PC-3 (cell line): ENCODE measurements around the gene USP38. TPM values are rescaled to one million over a fixed set of nuclear protein-coding genes. Genes with fewer than 3 reads are reported as not detected.

Experiments used
- ATAC-seq: fragments of 200-7000 bp; cut with Tn5 transposase; 2 replicates; pipeline ENCODE4 v1.9.1; 2020; ENCODE audit warnings: mild to moderate bottlenecking, moderate library complexity
- BruUV-seq: library from RNA; stranded (reverse); fragments of 400-500 nt; replicated peaks from 2 replicates; lab custom pipeline; 2021; lab: Mats Ljungman, UMichigan
- CTCF ChIA-PET: fragments of 300-600 bp; sonication (Branson Sonifier 250); formaldehyde crosslinking; loops from one replicate; lab custom pipeline; 2022; ENCODE audit warnings: antibody characterized with exemption; lab: Charles Lee
- POLR2A ChIA-PET: fragments of 300-600 bp; sonication (Branson Sonifier 250); formaldehyde crosslinking; loops from one replicate; lab custom pipeline; 2022; ENCODE audit warnings: antibody characterized with exemption; ENCODE audit not compliant: unreplicated experiment; lab: Charles Lee
- DNase-seq: peaks from one replicate; pipeline ENCODE4 v3.0.0-alpha.2; 2015
- H2AFZ ChIP-seq: fragments of 300-600 bp; sonication (generic); 2 replicates; pipeline ENCODE4 v1.6.0; 2016; ENCODE audit warnings: antibody characterized with exemption, low read length
- H3F3A ChIP-seq: fragments of 300-600 bp; sonication (generic); one replicate; pipeline ENCODE4 v1.6.0; 2017; ENCODE audit warnings: antibody characterized with exemption, low read length, control low read depth, mild to moderate bottlenecking; ENCODE audit not compliant: unreplicated experiment
- H3K27ac ChIP-seq: fragments of 300-600 bp; sonication (generic); 2 replicates; pipeline ENCODE4 v1.5.1; 2016; ENCODE audit warnings: mild to moderate bottlenecking, low read length
- H3K27me3 ChIP-seq: fragments of 300-600 bp; sonication (generic); 2 replicates; pipeline ENCODE4 v1.6.1; 2016; ENCODE audit warnings: low read length, mixed read lengths
- H3K36me3 ChIP-seq: fragments of 300-600 bp; sonication (generic); 2 replicates; pipeline ENCODE4 v1.6.1; 2016; ENCODE audit warnings: low read depth, mixed run types, low read length, mixed read lengths
- H3K4me1 ChIP-seq: fragments of 300-600 bp; sonication (generic); 2 replicates; pipeline ENCODE4 v1.5.1; 2016; ENCODE audit warnings: low read length; ENCODE audit not compliant: insufficient read depth
- H3K4me2 ChIP-seq: fragments of 300-600 bp; sonication (generic); 2 replicates; pipeline ENCODE4 v1.6.0; 2016; ENCODE audit warnings: low read length
- H3K4me3 ChIP-seq: fragments of 300-600 bp; sonication (generic); 2 replicates; pipeline ENCODE4 v1.5.1; 2016; ENCODE audit warnings: mild to moderate bottlenecking, low read length, mixed read lengths
- H3K79me2 ChIP-seq: fragments of 300-600 bp; sonication (generic); 2 replicates; pipeline ENCODE4 v1.6.1; 2017; ENCODE audit warnings: low read length, mixed read lengths
- H3K9ac ChIP-seq: fragments of 300-600 bp; sonication (generic); 2 replicates; pipeline ENCODE4 v1.6.0; 2016; ENCODE audit warnings: mild to moderate bottlenecking, low read length
- H3K9me2 ChIP-seq: fragments of 300-600 bp; sonication (generic); replicated peaks from 2 replicates; pipeline ENCODE4 v1.6.1; 2016; ENCODE audit warnings: mixed run types, low read length, mixed read lengths
- H3K9me3 ChIP-seq: fragments of 300-600 bp; sonication (generic); 2 replicates; pipeline ENCODE4 v1.6.1; 2016; ENCODE audit warnings: low read length, mixed read lengths
- H4K20me1 ChIP-seq: fragments of 300-600 bp; sonication (generic); 2 replicates; pipeline ENCODE4 v1.6.1; 2016; ENCODE audit warnings: low read length, mixed read lengths
- CTCF ChIP-seq: fragments of 300-600 bp; sonication (generic); conservative IDR thresholded peaks from 2 replicates; pipeline ENCODE4 v1.5.1; 2017; ENCODE audit warnings: antibody characterized with exemption, low read depth, mild to moderate bottlenecking, low read length
- EZH2 ChIP-seq: fragments of 300-600 bp; sonication (generic); IDR thresholded peaks from one replicate; pipeline ENCODE4 v1.6.1; 2017; ENCODE audit warnings: antibody characterized with exemption, mild to moderate bottlenecking, low read length; ENCODE audit not compliant: unreplicated experiment
- EZH2phosphoT487 ChIP-seq: fragments of 300-600 bp; sonication (generic); IDR thresholded peaks from 2 replicates; pipeline ENCODE4 v1.6.1; 2018; ENCODE audit warnings: mild to moderate bottlenecking, antibody characterized with exemption, low read length, borderline replicate concordance
- intact Hi-C: fragments of 100-400 bp; cut with micrococcal nuclease; formaldehyde crosslinking; loops from 2 replicates; pipeline ENCODE4 v1.9.0; 2023
- total RNA-seq: library from RNA; depleted of rRNA; stranded (reverse); fragments of >200 nt; gene quantifications from 2 replicates; pipeline ENCODE4 v1.2.3, GENCODE V29; 2014

USP38 gene
- total RNA-seq, 1 experiment from 2014 or later = 21.5 TPM

DNA sequence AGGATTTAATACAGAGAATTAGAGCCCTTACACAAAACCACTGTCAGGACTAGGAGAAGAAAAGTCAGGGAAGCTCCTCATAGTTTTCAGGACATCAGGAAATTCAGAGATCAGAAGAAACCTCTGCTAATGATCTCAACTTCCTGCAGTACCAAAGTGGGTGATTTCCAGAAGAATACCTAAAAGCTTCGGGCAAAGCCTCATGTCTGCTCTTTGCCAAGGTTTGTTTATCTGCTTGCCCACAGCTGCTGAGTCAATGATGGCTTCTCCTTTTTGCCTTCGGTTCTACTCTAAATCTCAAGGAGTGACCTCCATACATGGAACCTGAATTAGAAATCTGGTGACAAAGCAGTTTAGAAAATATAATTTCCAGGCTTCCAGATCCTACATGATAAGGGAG lies 68.4 kb downstream of the USP38 start:
- H3K27ac ChIP-seq = peak overlapping the region; percentile 19
- H3F3A ChIP-seq = peaks cover 7% of the 10 kb centered on the region
- ChIA-PET POLR2A (no interaction called here), CTCF (no interaction called here)
- H3K27me3 ChIP-seq = no peaks in the 10 kb centered on the region
- H4K20me1 ChIP-seq = no peaks in the 10 kb centered on the region
- no peak overlapping the region for H3K9ac ChIP-seq
- H3K4me2 ChIP-seq = peak overlapping the region; percentile 2; the same call in 1 of the 2 replicates
- no peak overlapping the region for H3K4me3 ChIP-seq
- no peaks in the 10 kb centered on the region for H3K79me2 ChIP-seq
- no TSS peak for BruUV-seq
- H3K9me2 ChIP-seq = no peaks in the 10 kb centered on the region
- intact Hi-C loops = no loop called here
- DNase-seq = peak; percentile 61
- no peaks in the 10 kb centered on the region for H3K36me3 ChIP-seq
- peaks cover 40% of the 10 kb centered on the region for H3K4me1 ChIP-seq
- ATAC-seq = peak; percentile 8; the same call in 1 of the 2 replicates
- no peaks in the 10 kb centered on the region for H3K9me3 ChIP-seq
- peak overlapping the region; percentile 21; the same call in 1 of the 2 replicates for H2AFZ ChIP-seq
- no peak for TF ChIP-seq EZH2phosphoT487
- TF ChIP-seq CTCF = no peak
- TF ChIP-seq EZH2 = no peak

- no peak overlapping the region for H2AFZ ChIP-seq
- no peak for DNase-seq
- no peak overlapping the region for H3K27ac ChIP-seq
- peaks cover 40% of the 10 kb centered on the region for H3K4me1 ChIP-seq
- H3K9me3 ChIP-seq = no peaks in the 10 kb centered on the region
- H3K9me2 ChIP-seq = no peaks in the 10 kb centered on the region
- no peaks in the 10 kb centered on the region for H3K36me3 ChIP-seq
- intact Hi-C loops = no loop called here
- H3K9ac ChIP-seq = no peak overlapping the region
- no TSS peak for BruUV-seq
- no peaks in the 10 kb centered on the region for H3K79me2 ChIP-seq
- CTCF ChIA-PET = no interaction called here
- ATAC-seq = no peak
- POLR2A ChIA-PET = no interaction called here
- no peaks in the 10 kb centered on the region for H3K27me3 ChIP-seq
- H4K20me1 ChIP-seq = no peaks in the 10 kb centered on the region
- H3K4me2 ChIP-seq = no peak overlapping the region
- H3F3A ChIP-seq = peaks cover 7% of the 10 kb centered on the region
- H3K4me3 ChIP-seq = no peak overlapping the region
- TF ChIP-seq EZH2phosphoT487 (no peak), EZH2 (no peak), CTCF (no peak)
Observed at GRCh38 chr4:143254491-143255226, 69.9 kb downstream of the USP38 start.

DNA sequence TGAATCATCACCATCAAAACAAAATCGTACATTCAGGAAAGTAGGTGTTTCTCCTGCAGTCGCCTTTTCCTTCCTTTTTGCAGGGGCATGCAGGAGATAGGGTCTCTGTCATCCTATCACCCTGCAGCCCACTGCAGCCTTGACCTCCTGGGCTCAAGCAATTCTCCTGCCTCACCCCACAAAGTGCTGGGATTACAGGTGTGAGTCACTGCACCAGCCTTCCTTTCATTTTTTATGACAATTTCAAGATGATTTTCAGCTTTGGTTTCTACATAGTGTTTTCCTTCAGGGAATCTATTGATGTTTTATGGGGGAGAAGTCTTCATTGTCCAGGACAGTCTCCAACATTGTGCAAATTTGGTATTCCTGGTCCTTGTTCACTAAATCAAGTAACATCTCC lies 71.7 kb downstream of the USP38 start:
- intact Hi-C loops = no loop called here
- ATAC-seq (peak; percentile 36; the same call in 1 of the 2 replicates), DNase-seq (peak; percentile 41)
- H2AFZ ChIP-seq = no peak overlapping the region
- BruUV-seq = no TSS peak
- no peaks in the 10 kb centered on the region for H4K20me1 ChIP-seq
- no peak overlapping the region for H3K4me3 ChIP-seq
- no peaks in the 10 kb centered on the region for H3K36me3 ChIP-seq
- no peak for TF ChIP-seq CTCF
- no peak for TF ChIP-seq EZH2
- no peak for TF ChIP-seq EZH2phosphoT487
- CTCF ChIA-PET = no interaction called here
- H3K9me3 ChIP-seq = no peaks in the 10 kb centered on the region
- H3K9ac ChIP-seq = no peak overlapping the region
- H3K27ac ChIP-seq = no peak overlapping the region
- no peak overlapping the region for H3K4me2 ChIP-seq
- no peaks in the 10 kb centered on the region for H3K9me2 ChIP-seq
- H3K27me3 ChIP-seq = no peaks in the 10 kb centered on the region
- no peaks in the 10 kb centered on the region for H3K79me2 ChIP-seq
- H3K4me1 ChIP-seq = peaks cover 29% of the 10 kb centered on the region
- peaks cover 7% of the 10 kb centered on the region for H3F3A ChIP-seq
- POLR2A ChIA-PET = no interaction called here
